T-helper 2 cell treated with Interferon-gamma antibody and Interleukin-4, amounts not matched to agents 5 μg/mL and 100 μg/mL, for 36 hours (primary cell): ENCODE measurements around the gene HAUS6.
A peak's percentile ranks its signal among the peaks of the same experiment; 100 is the strongest.
"Not testable (repeated sequence)": the region's sequence is repeated elsewhere in the genome, so short reads cannot be mapped to it uniquely, and the experiment has no call there.

Experiments used
- DNase-seq: peaks from one replicate; pipeline ENCODE4 v3.0.0; 2021; ENCODE audit warnings: low spot score
- H3K27ac Mint-ChIP-seq: one replicate; pipeline ENCODE4 v1.8.0; 2021; ENCODE audit warnings: mild to moderate bottlenecking, mixed read lengths
- H3K27me3 Mint-ChIP-seq: one replicate; pipeline ENCODE4 v1.8.0; 2021; ENCODE audit warnings: low read depth, mixed read lengths
- H3K36me3 Mint-ChIP-seq: one replicate; pipeline ENCODE4 v1.8.0; 2021; ENCODE audit warnings: low read depth, mixed read lengths
- H3K4me1 Mint-ChIP-seq: one replicate; pipeline ENCODE4 v1.8.0; 2021; ENCODE audit warnings: low read depth, mixed read lengths
- H3K4me3 Mint-ChIP-seq: one replicate; pipeline ENCODE4 v1.8.0; 2022; ENCODE audit warnings: mild to moderate bottlenecking, moderate library complexity, mixed read lengths
- H3K9me3 Mint-ChIP-seq: one replicate; pipeline ENCODE4 v1.8.0; 2021; ENCODE audit warnings: mixed read lengths

Gene HAUS6

DNA sequence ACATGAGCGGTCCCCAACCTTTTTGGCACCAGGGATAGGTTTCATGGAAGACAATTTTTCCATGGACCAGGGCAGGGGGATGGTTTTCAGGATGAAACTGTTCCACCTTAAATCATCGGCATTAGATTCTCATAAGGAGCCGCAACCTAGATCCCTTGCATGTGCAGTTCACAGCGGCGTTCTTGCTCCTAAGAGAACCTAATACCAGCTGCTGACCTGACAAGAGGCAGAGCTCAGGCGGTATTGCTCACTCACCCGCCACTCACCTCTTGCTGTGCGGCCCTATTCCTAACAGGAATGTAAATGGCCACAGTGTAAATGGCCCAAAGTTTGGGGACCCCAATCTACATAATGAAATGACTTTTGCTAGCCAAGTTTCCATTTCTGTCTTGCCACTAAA is 27.7 kb upstream of the HAUS6 start:
- H3K27me3 Mint-ChIP-seq = no peaks in the 10 kb centered on the region
- H3K27ac Mint-ChIP-seq = no peak overlapping the region
- H3K36me3 Mint-ChIP-seq = peaks cover 6% of the 10 kb centered on the region
- H3K4me1 Mint-ChIP-seq = peaks cover 48% of the 10 kb centered on the region
- H3K4me3 Mint-ChIP-seq = no peak overlapping the region
- DNase-seq = no peak
- no peaks in the 10 kb centered on the region for H3K9me3 Mint-ChIP-seq

DNA sequence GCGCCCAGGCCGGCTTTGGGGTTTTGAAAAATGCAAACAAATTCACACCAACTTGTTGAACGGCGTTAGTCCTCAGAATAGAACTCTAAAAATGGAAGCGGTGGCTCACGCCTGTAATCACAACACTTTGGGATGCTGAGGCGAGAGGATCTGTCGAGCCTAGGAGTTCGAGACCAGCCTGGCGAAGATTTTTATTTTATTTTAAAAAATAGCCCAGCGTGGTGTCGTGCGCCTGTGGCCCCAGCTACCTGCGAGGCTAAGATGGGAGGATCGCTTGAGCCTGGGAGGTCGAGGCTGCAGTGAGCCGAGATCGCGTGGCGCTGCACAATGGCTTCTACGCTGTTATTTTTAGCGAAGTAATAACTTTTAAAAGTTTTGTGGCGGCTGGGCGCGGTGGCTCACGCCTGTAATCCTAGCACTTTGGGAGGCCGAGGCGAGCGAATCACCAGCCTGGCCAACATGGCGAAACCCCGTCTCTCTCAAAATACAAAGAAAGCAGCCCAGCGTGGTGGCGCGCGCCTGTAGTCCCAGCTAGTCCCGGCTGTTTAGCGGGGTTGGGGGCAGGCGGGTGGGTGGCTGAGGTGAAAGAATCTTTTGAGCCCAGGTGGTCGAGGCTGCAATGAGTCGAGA is 25.3 kb upstream of the HAUS6 start:
- Mint-ChIP-seq H3K4me1 (peaks cover 55% of the 10 kb centered on the region), H3K4me3 (peak overlapping the region; percentile 93), H3K27ac (peak overlapping the region; percentile 97), H3K9me3 (no peaks in the 10 kb centered on the region), H3K36me3 (peaks cover 20% of the 10 kb centered on the region), H3K27me3 (no peaks in the 10 kb centered on the region)
- DNase-seq = peak; percentile 24

DNA sequence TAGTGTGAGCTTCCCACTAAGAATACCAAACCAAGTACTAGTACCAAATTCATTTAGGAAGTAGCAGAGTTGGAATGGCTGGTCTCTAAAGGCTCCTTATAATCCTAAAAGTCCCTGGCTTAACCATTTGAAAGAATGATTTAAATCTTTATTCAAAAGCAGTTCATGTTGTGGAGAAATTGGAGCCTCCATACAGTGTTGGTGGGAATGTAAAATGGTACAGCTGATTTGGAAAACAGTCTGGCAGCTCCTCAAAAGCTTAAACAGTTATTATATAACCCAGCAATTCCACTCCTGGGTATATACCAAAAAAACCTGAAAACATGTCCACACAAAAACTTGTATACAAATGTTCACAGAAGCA is 21.7 kb upstream of the HAUS6 start:
- Mint-ChIP-seq H3K4me3 (peak overlapping the region; percentile 93), H3K9me3 (no peaks in the 10 kb centered on the region), H3K27me3 (no peaks in the 10 kb centered on the region), H3K36me3 (peaks cover 48% of the 10 kb centered on the region), H3K27ac (peak overlapping the region; percentile 69), H3K4me1 (peaks cover 50% of the 10 kb centered on the region)
- no peak for DNase-seq

DNA sequence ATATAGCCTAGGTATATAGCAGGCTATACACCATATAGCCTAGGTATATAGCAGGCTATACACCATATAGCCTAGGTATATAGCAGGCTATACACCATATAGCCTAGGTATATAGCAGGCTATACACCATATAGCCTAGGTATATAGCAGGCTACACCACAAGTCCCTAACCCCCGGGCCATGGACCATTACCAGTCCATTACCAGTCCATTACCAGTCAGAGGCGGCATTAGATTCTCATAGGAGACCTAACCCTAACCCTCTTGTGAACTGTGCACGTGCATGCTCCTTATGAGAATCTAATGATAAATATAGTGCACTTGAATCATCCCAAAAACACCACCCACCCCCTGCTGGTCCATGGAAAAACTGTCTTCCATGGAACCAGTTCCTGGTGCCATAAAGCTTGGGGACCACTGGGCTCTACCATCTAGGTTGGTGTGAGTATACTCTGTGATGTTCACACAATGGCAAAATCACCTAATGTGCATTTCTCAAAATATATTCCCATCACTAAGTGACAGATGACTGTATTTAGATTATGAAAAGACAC is 19.9 kb upstream of the HAUS6 start:
- DNase-seq = no peak
- Mint-ChIP-seq H3K4me1 (peaks cover 42% of the 10 kb centered on the region), H3K4me3 (no peak overlapping the region), H3K27ac (no peak overlapping the region), H3K27me3 (no peaks in the 10 kb centered on the region), H3K9me3 (no peaks in the 10 kb centered on the region), H3K36me3 (peaks cover 64% of the 10 kb centered on the region)

DNA sequence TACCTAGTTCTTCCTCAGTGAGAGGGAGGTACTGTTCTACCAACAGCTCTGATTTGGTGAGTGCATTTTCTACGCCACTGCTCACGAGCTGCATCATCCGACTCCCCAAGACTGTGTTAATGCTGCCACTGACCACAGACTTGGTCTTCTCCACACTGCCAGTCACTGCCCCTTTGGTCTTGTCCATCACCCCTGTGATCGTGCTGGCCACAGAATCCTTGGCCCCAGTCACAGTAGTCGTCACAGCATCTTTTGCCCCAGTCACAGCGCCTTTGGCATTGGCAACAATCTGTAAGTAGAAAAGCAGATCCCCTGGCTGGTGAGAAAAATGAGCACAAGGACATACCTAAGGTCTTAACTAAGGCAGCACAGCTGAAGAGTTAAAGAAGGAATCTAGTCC is 18.2 kb upstream of the HAUS6 start:
- H3K4me1 Mint-ChIP-seq = peaks cover 41% of the 10 kb centered on the region
- H3K27me3 Mint-ChIP-seq = no peaks in the 10 kb centered on the region

DNA sequence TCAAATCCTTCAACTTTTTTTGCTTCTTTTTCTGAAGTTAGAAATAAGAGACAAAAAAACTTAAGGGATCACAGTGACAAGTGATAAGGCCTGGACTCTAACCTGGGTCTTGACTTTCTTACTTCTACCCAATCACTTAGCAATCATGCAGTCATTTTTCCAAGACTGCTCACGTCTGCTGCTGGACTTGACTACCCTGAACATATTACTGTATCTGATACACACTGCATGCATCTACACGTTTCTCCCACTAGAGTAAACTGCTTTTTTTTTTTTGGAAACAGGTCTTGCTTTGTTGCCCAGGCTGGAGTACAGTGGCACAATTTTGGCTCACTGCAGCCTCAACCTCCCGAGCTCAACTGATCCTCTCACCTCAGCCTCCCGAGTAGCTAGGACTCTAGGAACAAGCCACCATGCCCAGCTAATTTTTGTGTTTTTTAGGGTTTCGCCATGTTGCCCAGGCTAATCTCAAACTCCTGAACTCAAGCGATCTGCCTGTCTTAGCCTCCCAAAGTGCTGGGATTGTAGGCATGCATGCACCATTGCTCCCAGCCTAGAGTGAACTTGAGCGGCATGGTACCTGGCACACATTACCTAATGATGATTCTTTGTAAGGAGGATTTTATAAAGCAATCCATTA is 17.2 kb upstream of the HAUS6 start:
- Mint-ChIP-seq H3K4me3 (no peak overlapping the region), H3K4me1 (peaks cover 33% of the 10 kb centered on the region), H3K27ac (no peak overlapping the region), H3K36me3 (peaks cover 76% of the 10 kb centered on the region), H3K27me3 (no peaks in the 10 kb centered on the region), H3K9me3 (no peaks in the 10 kb centered on the region)
- DNase-seq = no peak

More for the DNA sequence above, 18.2 kb upstream of the HAUS6 start:
- no peaks in the 10 kb centered on the region for H3K9me3 Mint-ChIP-seq
- no peak for DNase-seq
- H3K36me3 Mint-ChIP-seq = peaks cover 77% of the 10 kb centered on the region
- no peak overlapping the region for H3K4me3 Mint-ChIP-seq
- no peak overlapping the region for H3K27ac Mint-ChIP-seq

DNA sequence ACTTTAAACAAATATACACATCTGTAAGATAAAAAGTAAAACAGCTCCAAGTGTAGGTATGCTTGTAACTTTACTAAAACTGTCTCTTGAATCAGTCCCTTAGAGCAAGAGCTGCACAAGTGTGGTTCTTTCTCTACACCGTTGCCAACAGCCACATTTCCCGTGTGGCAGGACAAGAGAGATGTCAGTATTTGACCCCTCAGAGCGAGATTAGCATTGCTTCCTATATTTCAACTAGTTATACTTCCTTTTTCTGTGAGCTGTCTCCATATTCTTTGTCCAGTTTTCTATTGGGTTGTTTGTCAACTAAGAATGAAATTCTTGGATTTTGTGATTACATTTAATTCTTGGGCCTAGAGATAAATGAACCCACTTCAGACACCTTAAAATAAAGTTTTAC is 16.5 kb upstream of the HAUS6 start:
- DNase-seq = no peak
- Mint-ChIP-seq H3K4me1 (peaks cover 27% of the 10 kb centered on the region), H3K27me3 (no peaks in the 10 kb centered on the region), H3K4me3 (no peak overlapping the region), H3K36me3 (peaks cover 76% of the 10 kb centered on the region), H3K9me3 (no peaks in the 10 kb centered on the region), H3K27ac (no peak overlapping the region)

DNA sequence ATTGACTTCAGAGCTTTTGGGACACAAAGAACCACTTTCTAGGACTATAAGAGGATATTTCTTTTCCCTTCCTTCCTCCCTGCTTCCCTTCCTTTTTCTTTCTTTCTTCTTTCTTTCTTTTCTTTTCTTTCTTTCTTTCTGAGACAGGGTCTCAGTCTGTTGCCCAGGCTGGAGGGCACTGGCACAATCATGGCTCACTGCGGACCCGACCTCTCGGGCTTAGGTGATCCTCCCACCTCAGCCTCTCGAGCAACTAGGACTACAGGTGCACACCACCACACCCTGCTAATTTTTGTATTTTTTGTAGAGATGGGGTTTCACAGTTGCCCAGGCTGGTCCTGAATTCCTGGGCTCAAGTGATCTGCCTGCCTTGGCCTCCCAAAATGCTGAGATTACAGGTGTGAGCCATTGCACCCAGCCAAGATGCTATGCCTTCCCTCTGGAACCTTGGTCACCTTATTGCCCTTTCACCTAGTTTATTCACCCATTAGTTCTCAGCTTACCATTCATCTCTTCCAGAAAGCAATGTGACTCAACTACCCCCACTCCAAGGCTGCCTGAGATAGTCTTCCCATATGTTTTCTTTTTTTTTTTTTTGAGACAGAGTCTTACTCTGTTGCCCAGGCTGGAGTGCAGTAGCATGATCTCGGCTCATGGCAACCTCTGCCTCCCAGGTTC is 14.5 kb upstream of the HAUS6 start:
- Mint-ChIP-seq H3K9me3 (no peaks in the 10 kb centered on the region), H3K4me1 (peaks cover 14% of the 10 kb centered on the region)

DNA sequence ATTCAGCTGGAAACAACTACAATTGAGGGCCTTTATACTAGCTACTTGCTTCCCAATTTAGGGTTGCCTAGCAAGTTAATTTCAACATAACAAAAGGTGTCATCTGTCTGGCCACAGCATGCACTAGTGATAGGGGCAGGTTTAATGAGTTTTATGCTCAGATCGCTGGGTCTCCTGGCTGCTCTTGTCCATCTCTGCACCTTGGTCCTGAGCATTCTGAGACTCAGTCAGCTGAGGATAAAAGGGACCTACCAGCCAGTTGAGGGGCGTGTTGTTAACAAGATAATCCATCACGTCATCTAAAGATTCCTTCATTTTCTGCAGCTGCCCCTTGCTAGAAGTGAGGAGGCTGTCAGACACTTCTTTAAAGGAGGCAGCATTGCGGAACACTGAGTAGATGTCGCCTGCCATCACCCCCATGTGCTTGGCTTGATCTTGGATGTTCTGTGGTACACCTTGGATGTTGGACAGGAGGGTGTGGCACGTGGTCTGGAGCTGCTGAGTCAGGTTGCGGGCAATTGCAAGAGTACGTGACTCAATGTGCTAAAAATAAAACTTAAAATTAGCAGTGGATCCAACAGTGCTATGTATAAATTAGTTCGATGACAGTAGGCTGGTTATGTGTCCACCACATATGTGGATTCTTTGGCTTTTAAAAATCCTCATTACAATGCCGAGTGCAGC is 13.5 kb upstream of the HAUS6 start:
- Mint-ChIP-seq H3K4me3 (no peak overlapping the region), H3K27ac (no peak overlapping the region), H3K4me1 (peaks cover 12% of the 10 kb centered on the region), H3K36me3 (peaks cover 60% of the 10 kb centered on the region), H3K9me3 (no peaks in the 10 kb centered on the region), H3K27me3 (no peaks in the 10 kb centered on the region)
- DNase-seq = no peak

More for the DNA sequence above, 14.5 kb upstream of the HAUS6 start:
- Mint-ChIP-seq H3K27ac (no peak overlapping the region), H3K4me3 (no peak overlapping the region), H3K36me3 (peaks cover 67% of the 10 kb centered on the region), H3K27me3 (no peaks in the 10 kb centered on the region)
- no peak for DNase-seq

DNA sequence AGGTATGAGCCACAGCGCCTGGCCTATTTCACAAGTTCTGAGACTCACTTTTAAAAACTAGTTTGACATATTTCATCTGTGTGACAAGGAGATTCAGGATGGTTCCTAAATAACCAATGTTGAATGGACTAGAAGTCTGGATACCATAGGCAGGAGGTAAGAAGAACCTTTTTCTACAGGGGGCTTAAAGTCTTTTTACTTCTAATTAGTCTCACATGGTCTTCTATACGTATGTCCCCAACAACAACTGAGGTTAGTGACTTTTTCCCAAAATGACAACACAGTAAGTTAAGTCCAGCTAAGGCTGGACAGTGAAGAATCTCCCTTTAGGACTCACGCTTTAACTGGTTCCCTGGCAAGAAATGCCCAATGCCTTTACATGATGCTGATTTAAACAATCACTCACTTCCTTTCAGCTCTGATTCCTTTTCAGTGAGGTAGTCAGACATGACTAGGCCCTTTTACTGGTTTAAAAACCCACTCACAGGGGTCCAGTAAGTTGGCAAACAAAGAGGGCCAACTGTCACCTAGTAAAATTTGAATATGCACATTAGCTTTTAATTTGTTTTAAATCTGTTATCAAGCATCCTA is 12.1 kb upstream of the HAUS6 start:
- Mint-ChIP-seq H3K9me3 (no peaks in the 10 kb centered on the region), H3K4me1 (peaks cover 8% of the 10 kb centered on the region), H3K27me3 (no peaks in the 10 kb centered on the region), H3K4me3 (no peak overlapping the region), H3K36me3 (peaks cover 48% of the 10 kb centered on the region), H3K27ac (no peak overlapping the region)
- no peak for DNase-seq

DNA sequence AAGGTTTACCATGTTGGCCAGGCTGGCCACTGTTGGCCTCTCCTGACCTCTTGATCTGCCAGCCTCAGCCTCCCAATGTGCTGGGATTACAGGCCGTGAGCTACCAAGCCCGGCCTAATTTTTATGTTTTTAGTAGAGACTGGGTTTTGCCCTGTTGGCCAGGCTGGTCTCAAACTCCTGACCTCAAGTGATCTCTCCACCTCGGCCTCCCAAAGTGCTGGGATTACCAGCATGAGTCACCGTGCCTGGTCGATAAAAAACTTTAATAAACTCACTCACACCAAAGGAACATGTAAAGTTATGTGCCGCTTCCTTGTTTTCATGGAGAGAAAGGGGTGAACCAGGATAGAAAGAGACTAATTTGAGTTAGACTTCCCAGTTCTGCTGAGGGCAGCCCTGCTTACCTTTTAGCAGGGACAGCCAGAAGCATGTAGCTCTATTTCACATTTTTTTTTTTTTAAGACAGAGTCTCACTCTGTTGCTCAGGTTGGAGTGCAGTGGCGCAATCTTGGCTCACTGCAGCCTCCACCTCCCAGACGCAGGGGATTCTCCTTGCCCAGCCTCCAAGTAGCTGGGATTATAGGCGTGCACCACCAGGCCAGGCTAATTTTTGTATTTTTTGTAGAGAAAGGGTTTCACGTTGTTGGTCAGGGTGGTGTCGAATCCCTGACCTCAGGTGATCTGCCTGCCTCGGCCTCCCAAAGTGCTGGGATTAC is 11.4 kb upstream of the HAUS6 start:
- Mint-ChIP-seq H3K36me3 (peaks cover 42% of the 10 kb centered on the region), H3K27ac (peak overlapping the region; percentile 26)

DNA sequence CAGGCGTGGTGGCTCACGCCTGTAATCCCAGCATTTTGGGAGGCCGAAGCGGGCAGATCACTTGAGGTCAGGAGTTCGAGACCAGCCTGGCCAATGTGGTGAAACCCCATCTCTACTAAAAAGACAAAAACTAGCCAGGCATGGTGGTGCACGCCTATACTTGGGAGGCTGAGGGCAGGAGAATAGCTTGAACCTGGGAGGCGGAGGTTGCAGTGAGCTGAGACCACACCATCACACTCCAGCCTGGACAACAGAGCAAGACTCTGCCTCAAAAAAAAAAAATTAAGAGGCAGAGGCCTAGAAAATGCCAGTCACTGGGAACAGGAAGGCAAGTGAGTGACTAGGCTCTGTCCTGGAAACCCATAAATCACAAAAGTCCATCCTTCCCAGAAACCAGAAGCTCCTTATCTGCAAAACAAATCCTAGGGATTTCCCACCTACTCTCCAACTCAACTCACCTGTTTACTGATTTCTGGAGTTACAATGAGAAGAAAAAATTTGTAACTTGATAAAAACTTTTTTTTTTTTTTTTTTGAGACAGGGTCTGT is 10.4 kb upstream of the HAUS6 start:
- H3K27ac Mint-ChIP-seq, H3K27me3 Mint-ChIP-seq: not testable (repeated sequence)
- peaks cover 35% of the 10 kb centered on the region for H3K36me3 Mint-ChIP-seq

More for the DNA sequence above, 11.4 kb upstream of the HAUS6 start:
- Mint-ChIP-seq H3K4me1 (peaks cover 4% of the 10 kb centered on the region), H3K9me3 (no peaks in the 10 kb centered on the region), H3K4me3 (no peak overlapping the region), H3K27me3 (no peaks in the 10 kb centered on the region)
- no peak for DNase-seq

DNA sequence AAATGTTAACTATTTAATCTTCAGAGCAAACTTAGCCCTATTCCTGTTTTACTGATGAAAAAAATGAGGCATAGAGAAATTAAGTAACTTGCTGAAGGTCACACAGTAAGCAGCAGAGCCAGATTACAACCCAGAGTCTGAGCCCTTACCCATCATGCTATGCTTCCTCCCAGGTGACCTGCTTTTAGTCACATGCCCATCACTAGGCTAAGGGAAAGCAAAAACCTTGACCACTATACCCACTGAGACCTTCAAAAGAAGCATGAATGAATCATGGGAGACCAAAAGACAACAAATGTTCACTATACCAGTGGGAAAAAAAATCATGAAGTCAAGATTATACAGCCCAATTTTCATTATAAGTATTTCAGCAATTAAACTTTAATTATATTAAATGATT is 5.3 kb upstream of the HAUS6 start:
- no peak overlapping the region for H3K4me3 Mint-ChIP-seq
- H3K36me3 Mint-ChIP-seq = no peaks in the 10 kb centered on the region
- no peaks in the 10 kb centered on the region for H3K27me3 Mint-ChIP-seq
- H3K9me3 Mint-ChIP-seq = no peaks in the 10 kb centered on the region
- H3K27ac Mint-ChIP-seq = no peak overlapping the region
- DNase-seq = no peak
- no peaks in the 10 kb centered on the region for H3K4me1 Mint-ChIP-seq

More for the DNA sequence above, 10.4 kb upstream of the HAUS6 start:
- not testable (repeated sequence) for H3K4me3 Mint-ChIP-seq, H3K9me3 Mint-ChIP-seq, DNase-seq, H3K4me1 Mint-ChIP-seq
